Calu3 (cell line): ENCODE data around the gene LGMN. TPM values are rescaled to one million over a fixed set of nuclear protein-coding genes. Genes with fewer than 3 reads are reported as not detected.

Experiments
- BruUV-seq: library from RNA; stranded (reverse); fragments of 400-500 nt; replicated peaks from 2 replicates; lab custom pipeline; 2021; lab: Mats Ljungman, UMichigan
- CTCF ChIA-PET: fragments of 300-600 bp; sonication (Branson Sonifier 250); formaldehyde crosslinking; loops from one replicate; lab custom pipeline; 2022; ENCODE audit warnings: antibody characterized with exemption; lab: Charles Lee
- DNase-seq: peaks from one replicate; pipeline ENCODE4 v3.0.0; 2022
- H3K27ac Mint-ChIP-seq: one replicate; pipeline ENCODE4 v1.8.0; 2022; ENCODE audit warnings: mixed read lengths; ENCODE audit not compliant: unreplicated experiment
- H3K27me3 Mint-ChIP-seq: one replicate; pipeline ENCODE4 v1.8.0; 2022; ENCODE audit warnings: mixed read lengths; ENCODE audit not compliant: unreplicated experiment
- H3K36me3 Mint-ChIP-seq: one replicate; pipeline ENCODE4 v1.8.0; 2022; ENCODE audit warnings: mild to moderate bottlenecking, moderate library complexity, mixed read lengths; ENCODE audit not compliant: insufficient read depth, unreplicated experiment
- H3K4me1 Mint-ChIP-seq: one replicate; pipeline ENCODE4 v1.8.0; 2022; ENCODE audit warnings: mild to moderate bottlenecking, low read depth, mixed read lengths; ENCODE audit not compliant: unreplicated experiment
- H3K4me3 Mint-ChIP-seq: one replicate; pipeline ENCODE4 v1.8.0; 2022; ENCODE audit warnings: mild to moderate bottlenecking, low read depth, moderate library complexity, mixed read lengths; ENCODE audit not compliant: unreplicated experiment
- H3K9me3 Mint-ChIP-seq: one replicate; pipeline ENCODE4 v1.8.0; 2022; ENCODE audit warnings: low read depth, mixed read lengths; ENCODE audit not compliant: unreplicated experiment
- CTCF ChIP-seq: fragments of 200-600 bp; IDR thresholded peaks from one replicate; pipeline ENCODE4 v1.8.0; 2022; ENCODE audit warnings: antibody characterized with exemption; ENCODE audit not compliant: unreplicated experiment
- intact Hi-C: fragments of 100-400 bp; cut with micrococcal nuclease; formaldehyde crosslinking; loops from one replicate; pipeline ENCODE4 v1.10.0; 2022; ENCODE audit not compliant: unreplicated experiment
- total RNA-seq: library from RNA; stranded (reverse); gene quantifications from 2 replicates; pipeline ENCODE4 v1.2.3, GENCODE V29; 2022

Gene LGMN
- total RNA-seq, 1 experiment from 2014 or later, result 64.9 TPM

- H3K27ac Mint-ChIP-seq, result no peak overlapping the region
- intact Hi-C loops, result no loop called here
- H3K27me3 Mint-ChIP-seq, result no peaks in the 10 kb centered on the region
- H3K4me3 Mint-ChIP-seq, result no peak overlapping the region
- BruUV-seq, result no TSS peak
- DNase-seq, result no peak
- CTCF ChIA-PET, result no interaction called here
- TF ChIP-seq CTCF, result no peak
- no peaks in the 10 kb centered on the region for H3K4me1 Mint-ChIP-seq
- peaks cover 5% of the 10 kb centered on the region for H3K36me3 Mint-ChIP-seq
- no peaks in the 10 kb centered on the region for H3K9me3 Mint-ChIP-seq
Observed at GRCh38 chr14:92658684-92659083, 89.7 kb downstream of the LGMN start.

GRCh38 chr14:92658160-92658559 lies 90.3 kb downstream of the LGMN start:
- Mint-ChIP-seq H3K36me3 (peaks cover 5% of the 10 kb centered on the region), H3K4me1 (no peaks in the 10 kb centered on the region), H3K9me3 (no peaks in the 10 kb centered on the region), H3K27me3 (no peaks in the 10 kb centered on the region), H3K4me3 (no peak overlapping the region), H3K27ac (no peak overlapping the region)
- no peak for TF ChIP-seq CTCF
- BruUV-seq, result no TSS peak
- no peak for DNase-seq
- CTCF ChIA-PET, result no interaction called here
- intact Hi-C loops, result no loop called here

GRCh38 chr14:92657457-92658142 lies 90.8 kb downstream of the LGMN start:
- DNase-seq, result no peak
- BruUV-seq, result no TSS peak
- Mint-ChIP-seq H3K27me3 (no peaks in the 10 kb centered on the region), H3K9me3 (no peaks in the 10 kb centered on the region), H3K4me3 (no peak overlapping the region), H3K36me3 (peaks cover 5% of the 10 kb centered on the region), H3K4me1 (no peaks in the 10 kb centered on the region), H3K27ac (no peak overlapping the region)
- no peak for TF ChIP-seq CTCF
- intact Hi-C loops, result no loop called here
- CTCF ChIA-PET, result no interaction called here

- H3K9me3 Mint-ChIP-seq, result no peaks in the 10 kb centered on the region
- DNase-seq, result no peak
- BruUV-seq, result no TSS peak
- no peak overlapping the region for H3K4me3 Mint-ChIP-seq
- intact Hi-C loops, result no loop called here
- CTCF ChIA-PET, result no interaction called here
- no peaks in the 10 kb centered on the region for H3K27me3 Mint-ChIP-seq
- H3K27ac Mint-ChIP-seq, result no peak overlapping the region
- H3K4me1 Mint-ChIP-seq, result no peaks in the 10 kb centered on the region
- no peak for TF ChIP-seq CTCF
- peaks cover 5% of the 10 kb centered on the region for H3K36me3 Mint-ChIP-seq
Observed at GRCh38 chr14:92656306-92657081, 91.9 kb downstream of the LGMN start.
